ENCODE results near the gene CELSR2. TPM values are rescaled to one million over a fixed set of nuclear protein-coding genes. Genes with fewer than 3 reads are reported as not detected.

Gene CELSR2
- total RNA-seq, 1 experiment from 2014 or later: 1.2 TPM

GRCh38 chr1:109238382-109238781 is 11.0 kb upstream of the CELSR2 start:
- Histone ChIP-seq H3K4me2 (ENCODE audit: low read depth, low read length, poor library complexity, severe bottlenecking) (no peak overlapping the region), H3K4me1 (ENCODE audit: low read length) (no peaks in the 10 kb centered on the region), H3K27ac (ENCODE audit: low read length) (no peak overlapping the region), H3K9me2 (replicated peaks; ENCODE audit: insufficient read depth, low read length) (no peaks in the 10 kb centered on the region), H3K4me3 (ENCODE audit: low read length) (no peak overlapping the region), H3K9me3 (ENCODE audit: low read length) (no peaks in the 10 kb centered on the region), H3K9ac (ENCODE audit: low read length) (no peak overlapping the region), H2AFZ (ENCODE audit: low read length) (no peak overlapping the region), H3K36me3 (ENCODE audit: insufficient read depth, low read length) (peaks cover 18% of the 10 kb centered on the region), H3K79me2 (ENCODE audit: low read length) (no peaks in the 10 kb centered on the region), H3K27me3 (ENCODE audit: low read length) (no peaks in the 10 kb centered on the region), H4K20me1 (ENCODE audit: insufficient read depth, low read depth, low read length) (peaks cover 3% of the 10 kb centered on the region; the same call in 1 of the 2 replicates)
- DNase-seq: no peak

- no peak overlapping the region for H3K27ac ChIP-seq (ENCODE audit: low read length)
- DNase-seq: no peak
- peaks cover 18% of the 10 kb centered on the region for H3K36me3 ChIP-seq (ENCODE audit: insufficient read depth, low read length)
- no peak overlapping the region for H2AFZ ChIP-seq (ENCODE audit: low read length)
- no peaks in the 10 kb centered on the region for H3K27me3 ChIP-seq (ENCODE audit: low read length)
- peaks cover 3% of the 10 kb centered on the region; the same call in 1 of the 2 replicates for H4K20me1 ChIP-seq (ENCODE audit: insufficient read depth, low read depth, low read length)
- no peaks in the 10 kb centered on the region for H3K9me2 ChIP-seq (replicated peaks; ENCODE audit: insufficient read depth, low read length)
- no peak overlapping the region for H3K4me3 ChIP-seq (ENCODE audit: low read length)
- no peaks in the 10 kb centered on the region for H3K79me2 ChIP-seq (ENCODE audit: low read length)
- no peak overlapping the region for H3K4me2 ChIP-seq (ENCODE audit: low read depth, low read length, poor library complexity, severe bottlenecking)
- H3K9me3 ChIP-seq (ENCODE audit: low read length): no peaks in the 10 kb centered on the region
- H3K4me1 ChIP-seq (ENCODE audit: low read length): no peaks in the 10 kb centered on the region
- no peak overlapping the region for H3K9ac ChIP-seq (ENCODE audit: low read length)
Observed at GRCh38 chr1:109239047-109239408, 10.3 kb upstream of the CELSR2 start.

- no peak overlapping the region for H3K4me3 ChIP-seq (ENCODE audit: low read length)
- H3K79me2 ChIP-seq (ENCODE audit: low read length): no peaks in the 10 kb centered on the region
- DNase-seq: peak; percentile 85
- no peaks in the 10 kb centered on the region for H3K9me2 ChIP-seq (replicated peaks; ENCODE audit: insufficient read depth, low read length)
- H3K36me3 ChIP-seq (ENCODE audit: insufficient read depth, low read length): peaks cover 14% of the 10 kb centered on the region
- no peak overlapping the region for H3K27ac ChIP-seq (ENCODE audit: low read length)
- H3K4me1 ChIP-seq (ENCODE audit: low read length): no peaks in the 10 kb centered on the region
- H3K9ac ChIP-seq (ENCODE audit: low read length): no peak overlapping the region
- H3K4me2 ChIP-seq (ENCODE audit: low read depth, low read length, poor library complexity, severe bottlenecking): no peak overlapping the region
- no peak overlapping the region for H2AFZ ChIP-seq (ENCODE audit: low read length)
- peaks cover 3% of the 10 kb centered on the region; the same call in 1 of the 2 replicates for H4K20me1 ChIP-seq (ENCODE audit: insufficient read depth, low read depth, low read length)
- H3K9me3 ChIP-seq (ENCODE audit: low read length): no peaks in the 10 kb centered on the region
- H3K27me3 ChIP-seq (ENCODE audit: low read length): no peaks in the 10 kb centered on the region
Observed at GRCh38 chr1:109239409-109240068, 9.8 kb upstream of the CELSR2 start.

- peaks cover 3% of the 10 kb centered on the region; the same call in 1 of the 2 replicates for H4K20me1 ChIP-seq (ENCODE audit: insufficient read depth, low read depth, low read length)
- no peak overlapping the region for H2AFZ ChIP-seq (ENCODE audit: low read length)
- peak; percentile 65 for DNase-seq
- no peak overlapping the region for H3K4me3 ChIP-seq (ENCODE audit: low read length)
- no peaks in the 10 kb centered on the region for H3K27me3 ChIP-seq (ENCODE audit: low read length)
- no peaks in the 10 kb centered on the region for H3K79me2 ChIP-seq (ENCODE audit: low read length)
- H3K27ac ChIP-seq (ENCODE audit: low read length): no peak overlapping the region
- H3K9me2 ChIP-seq (replicated peaks; ENCODE audit: insufficient read depth, low read length): no peaks in the 10 kb centered on the region
- H3K9ac ChIP-seq (ENCODE audit: low read length): no peak overlapping the region
- no peaks in the 10 kb centered on the region for H3K4me1 ChIP-seq (ENCODE audit: low read length)
- H3K36me3 ChIP-seq (ENCODE audit: insufficient read depth, low read length): peaks cover 9% of the 10 kb centered on the region
- no peaks in the 10 kb centered on the region for H3K9me3 ChIP-seq (ENCODE audit: low read length)
- H3K4me2 ChIP-seq (ENCODE audit: low read depth, low read length, poor library complexity, severe bottlenecking): no peak overlapping the region
Observed at GRCh38 chr1:109240158-109241152, 8.9 kb upstream of the CELSR2 start.

- Histone ChIP-seq H3K36me3 (ENCODE audit: insufficient read depth, low read length) (peaks cover 3% of the 10 kb centered on the region; the same call in 1 of the 2 replicates), H3K4me1 (ENCODE audit: low read length) (no peaks in the 10 kb centered on the region), H3K9me3 (ENCODE audit: low read length) (no peaks in the 10 kb centered on the region), H4K20me1 (ENCODE audit: insufficient read depth, low read depth, low read length) (peaks cover 3% of the 10 kb centered on the region; the same call in 1 of the 2 replicates), H3K9me2 (replicated peaks; ENCODE audit: insufficient read depth, low read length) (no peaks in the 10 kb centered on the region), H3K9ac (ENCODE audit: low read length) (no peak overlapping the region), H3K27me3 (ENCODE audit: low read length) (no peaks in the 10 kb centered on the region), H3K4me3 (ENCODE audit: low read length) (no peak overlapping the region), H3K79me2 (ENCODE audit: low read length) (no peaks in the 10 kb centered on the region), H3K4me2 (ENCODE audit: low read depth, low read length, poor library complexity, severe bottlenecking) (no peak overlapping the region), H3K27ac (ENCODE audit: low read length) (no peak overlapping the region), H2AFZ (ENCODE audit: low read length) (no peak overlapping the region)
- no peak for DNase-seq
Observed at GRCh38 chr1:109241344-109241743, 8.0 kb upstream of the CELSR2 start.

- Histone ChIP-seq H3K36me3 (ENCODE audit: insufficient read depth, low read length) (peaks cover 3% of the 10 kb centered on the region; the same call in 1 of the 2 replicates), H3K27ac (ENCODE audit: low read length) (no peak overlapping the region)
Observed at GRCh38 chr1:109241841-109242345, 7.4 kb upstream of the CELSR2 start.

GRCh38 chr1:109242387-109242786 is 7.0 kb upstream of the CELSR2 start:
- H3K27me3 ChIP-seq (ENCODE audit: low read length): no peaks in the 10 kb centered on the region
- H3K27ac ChIP-seq (ENCODE audit: low read length): no peak overlapping the region
- DNase-seq: no peak
- H3K4me3 ChIP-seq (ENCODE audit: low read length): no peak overlapping the region
- H4K20me1 ChIP-seq (ENCODE audit: insufficient read depth, low read depth, low read length): peaks cover 3% of the 10 kb centered on the region; the same call in 1 of the 2 replicates
- H3K79me2 ChIP-seq (ENCODE audit: low read length): no peaks in the 10 kb centered on the region
- no peaks in the 10 kb centered on the region for H3K9me3 ChIP-seq (ENCODE audit: low read length)
- peaks cover 3% of the 10 kb centered on the region; the same call in 1 of the 2 replicates for H3K36me3 ChIP-seq (ENCODE audit: insufficient read depth, low read length)
- H3K4me2 ChIP-seq (ENCODE audit: low read depth, low read length, poor library complexity, severe bottlenecking): no peak overlapping the region
- H3K9ac ChIP-seq (ENCODE audit: low read length): no peak overlapping the region
- no peaks in the 10 kb centered on the region for H3K9me2 ChIP-seq (replicated peaks; ENCODE audit: insufficient read depth, low read length)
- H2AFZ ChIP-seq (ENCODE audit: low read length): no peak overlapping the region
- no peaks in the 10 kb centered on the region for H3K4me1 ChIP-seq (ENCODE audit: low read length)

More at GRCh38 chr1:109241841-109242345, 7.4 kb upstream of the CELSR2 start:
- H3K4me2 ChIP-seq (ENCODE audit: low read depth, low read length, poor library complexity, severe bottlenecking): no peak overlapping the region
- no peak overlapping the region for H3K4me3 ChIP-seq (ENCODE audit: low read length)
- H4K20me1 ChIP-seq (ENCODE audit: insufficient read depth, low read depth, low read length): peaks cover 3% of the 10 kb centered on the region; the same call in 1 of the 2 replicates
- no peaks in the 10 kb centered on the region for H3K9me2 ChIP-seq (replicated peaks; ENCODE audit: insufficient read depth, low read length)
- no peak overlapping the region for H2AFZ ChIP-seq (ENCODE audit: low read length)
- no peak overlapping the region for H3K9ac ChIP-seq (ENCODE audit: low read length)
- H3K27me3 ChIP-seq (ENCODE audit: low read length): no peaks in the 10 kb centered on the region
- no peaks in the 10 kb centered on the region for H3K9me3 ChIP-seq (ENCODE audit: low read length)
- no peaks in the 10 kb centered on the region for H3K79me2 ChIP-seq (ENCODE audit: low read length)
- no peaks in the 10 kb centered on the region for H3K4me1 ChIP-seq (ENCODE audit: low read length)
- DNase-seq: no peak

GRCh38 chr1:109243221-109243620 is 6.1 kb upstream of the CELSR2 start:
- DNase-seq: no peak
- Histone ChIP-seq H3K9ac (ENCODE audit: low read length) (no peak overlapping the region), H4K20me1 (ENCODE audit: insufficient read depth, low read depth, low read length) (peaks cover 5% of the 10 kb centered on the region; the same call in 1 of the 2 replicates), H3K79me2 (ENCODE audit: low read length) (no peaks in the 10 kb centered on the region), H3K9me3 (ENCODE audit: low read length) (no peaks in the 10 kb centered on the region), H3K4me2 (ENCODE audit: low read depth, low read length, poor library complexity, severe bottlenecking) (no peak overlapping the region), H2AFZ (ENCODE audit: low read length) (no peak overlapping the region), H3K27me3 (ENCODE audit: low read length) (no peaks in the 10 kb centered on the region), H3K4me1 (ENCODE audit: low read length) (no peaks in the 10 kb centered on the region), H3K36me3 (ENCODE audit: insufficient read depth, low read length) (no peaks in the 10 kb centered on the region), H3K9me2 (replicated peaks; ENCODE audit: insufficient read depth, low read length) (no peaks in the 10 kb centered on the region), H3K4me3 (ENCODE audit: low read length) (no peak overlapping the region), H3K27ac (ENCODE audit: low read length) (no peak overlapping the region)

Measured in Karpas-422 (cell line).